Measurements from ENCODE around the gene ANKS1B.

DNA sequence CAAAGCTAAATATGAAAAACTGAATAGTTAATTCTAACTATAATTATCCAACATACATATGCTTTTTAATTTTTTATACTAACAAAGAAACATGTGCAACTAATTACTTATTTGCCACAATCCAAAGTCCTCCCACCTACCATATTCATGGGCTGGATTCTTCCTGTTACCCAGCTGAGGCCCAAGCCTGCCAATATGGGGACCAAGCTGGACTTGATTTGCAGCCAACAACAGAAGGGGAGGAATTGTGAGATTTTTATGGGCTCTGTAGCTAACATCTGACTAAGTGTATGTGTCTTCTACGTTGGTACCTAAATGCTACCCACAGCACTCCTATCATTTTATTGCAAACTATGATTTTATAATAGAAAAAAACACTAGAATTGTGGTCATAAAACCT is 13.1 kb upstream of the ANKS1B start:
- TF ChIP-seq POLR2A (IDR thresholded peaks at IDR 0.05) (no peak), EP300 (IDR thresholded peaks at IDR 0.05) (no peak)
